HAP-1 (cell line): Measurements from ENCODE around the gene CLCA4.
"Not testable (repeated sequence)": the region's sequence is repeated elsewhere in the genome, so short reads cannot be mapped to it uniquely, and the experiment has no call there.

ENCODE experiments used
- DNase-seq, 2 experiments: peaks; one replicate each; pipeline ENCODE4 v3.0.0-alpha.2; 2016 to 2020; ENCODE audit warnings: low spot score in 2 of 2
- H3K27me3 ChIP-seq: fragments of 250-450 bp; sonication (Bioruptor Pico); 2 replicates; pipeline ENCODE4 v1.5.1; 2020; ENCODE audit warnings: low read depth, mild to moderate bottlenecking, moderate library complexity
- H3K36me3 ChIP-seq: fragments of 250-450 bp; sonication (Bioruptor Pico); replicated peaks from 2 replicates; pipeline ENCODE4 v1.5.1; 2020; ENCODE audit warnings: mild to moderate bottlenecking
- H3K4me1 ChIP-seq: fragments of 250-450 bp; sonication (Bioruptor Pico); 2 replicates; pipeline ENCODE4 v1.5.1; 2020; ENCODE audit warnings: mild to moderate bottlenecking
- H3K4me3 ChIP-seq: fragments of 250-450 bp; sonication (Bioruptor Pico); 2 replicates; pipeline ENCODE4 v1.5.1; 2020; ENCODE audit warnings: mild to moderate bottlenecking, moderate library complexity
- H3K9me3 ChIP-seq: fragments of 250-450 bp; sonication (Bioruptor Pico); 2 replicates; pipeline ENCODE4 v1.5.1; 2020; ENCODE audit warnings: mild to moderate bottlenecking, moderate library complexity
- in situ Hi-C: fragments of 300-500 bp; cut with MboI; formaldehyde crosslinking; loops from 3 replicates; pipeline ENCODE4 v1.14.3; 2020; ENCODE audit warnings: low sequenced_read_pairs, inconsistent platforms, mixed read lengths

CLCA4 gene

DNA sequence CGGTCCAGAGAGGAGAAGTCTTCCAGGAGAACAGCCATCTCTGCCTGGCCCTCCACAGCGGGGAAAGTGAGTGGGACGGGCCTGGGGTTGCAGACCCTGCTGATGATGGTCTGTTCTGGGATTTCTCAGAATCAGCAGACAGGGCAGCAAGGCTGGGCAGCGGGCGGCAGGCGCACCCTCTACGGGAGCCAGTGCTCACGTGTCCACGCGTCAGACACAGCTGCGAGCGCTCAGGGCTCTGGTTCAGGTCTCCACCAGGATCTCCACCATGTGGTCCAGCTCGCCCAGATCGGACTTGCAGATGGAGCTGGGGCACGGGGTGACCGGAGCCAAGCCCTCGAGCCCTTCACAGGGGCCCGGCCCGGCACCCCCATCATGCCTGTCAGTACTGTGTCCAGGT is 5.5 kb downstream of the CLCA4 start:
- Histone ChIP-seq H3K27me3 (no peaks in the 10 kb centered on the region), H3K4me3 (no peak overlapping the region), H3K4me1 (peaks cover 7% of the 10 kb centered on the region), H3K36me3 (no peaks in the 10 kb centered on the region), H3K9me3 (no peaks in the 10 kb centered on the region)
- in situ Hi-C loops = no loop called here
- DNase-seq = no peak

DNA sequence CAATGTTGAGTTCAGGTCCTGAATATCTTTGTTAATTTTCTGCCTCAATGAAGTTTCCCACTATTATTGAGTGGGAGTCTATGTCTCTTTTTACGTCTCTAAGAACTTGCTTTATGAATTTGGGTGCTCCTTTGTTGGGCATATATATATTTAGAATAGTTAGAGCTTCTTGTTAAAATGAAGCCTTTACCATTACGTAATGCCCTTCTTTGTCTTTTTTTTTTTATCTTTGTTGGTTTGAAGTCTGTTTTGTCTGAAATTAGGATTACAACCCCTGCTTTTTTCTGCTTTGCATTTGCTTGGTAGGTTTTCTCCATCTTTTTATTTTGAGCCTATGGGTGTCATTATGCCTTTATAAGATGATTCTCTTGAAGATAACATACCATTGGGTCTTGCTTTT is 10.9 kb downstream of the CLCA4 start:
- DNase-seq = no peak
- in situ Hi-C loops = no loop called here
- Histone ChIP-seq H3K27me3 (no peaks in the 10 kb centered on the region; the same call in 1 of the 2 replicates), H3K9me3 (no peaks in the 10 kb centered on the region), H3K4me3 (no peak overlapping the region), H3K36me3 (no peaks in the 10 kb centered on the region), H3K4me1 (no peaks in the 10 kb centered on the region)

DNA sequence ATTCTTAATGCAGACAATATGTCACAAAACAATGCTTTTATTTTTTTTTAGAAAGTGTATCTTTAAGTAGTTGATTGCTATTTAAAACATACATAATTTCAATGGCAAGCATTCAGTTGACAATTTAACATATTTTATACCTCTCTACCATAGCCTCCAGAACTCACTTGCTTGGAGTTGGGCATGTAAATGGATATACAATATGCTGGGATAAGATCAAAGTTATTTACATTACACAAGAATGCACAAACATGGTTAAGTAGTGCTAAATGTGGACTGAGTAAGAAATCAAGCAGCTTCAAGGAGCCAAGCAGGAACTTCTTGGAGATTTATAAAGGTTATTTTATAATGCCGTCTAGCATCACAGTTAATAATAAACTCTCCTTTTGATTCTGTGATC is 17.0 kb downstream of the CLCA4 start:
- Histone ChIP-seq H3K27me3 (peaks cover 7% of the 10 kb centered on the region; the same call in 1 of the 2 replicates), H3K4me3 (no peak overlapping the region), H3K9me3 (no peaks in the 10 kb centered on the region), H3K36me3 (no peaks in the 10 kb centered on the region), H3K4me1 (no peaks in the 10 kb centered on the region)
- in situ Hi-C loops = no loop called here
- no peak for DNase-seq

GRCh38 chr1:86567341-86567740 is 20.5 kb downstream of the CLCA4 start:
- Histone ChIP-seq H3K36me3 (no peaks in the 10 kb centered on the region), H3K9me3 (no peaks in the 10 kb centered on the region), H3K27me3 (peaks cover 10% of the 10 kb centered on the region; the same call in 1 of the 2 replicates), H3K4me1 (no peaks in the 10 kb centered on the region), H3K4me3 (no peak overlapping the region)
- DNase-seq = no peak
- in situ Hi-C loops = no loop called here

GRCh38 chr1:86567878-86568277 is 21.0 kb downstream of the CLCA4 start:
- Histone ChIP-seq H3K4me3 (no peak overlapping the region), H3K36me3 (no peaks in the 10 kb centered on the region), H3K27me3 (peaks cover 10% of the 10 kb centered on the region; the same call in 1 of the 2 replicates), H3K9me3 (no peaks in the 10 kb centered on the region), H3K4me1 (no peaks in the 10 kb centered on the region)
- in situ Hi-C loops = no loop called here
- no peak for DNase-seq

DNA sequence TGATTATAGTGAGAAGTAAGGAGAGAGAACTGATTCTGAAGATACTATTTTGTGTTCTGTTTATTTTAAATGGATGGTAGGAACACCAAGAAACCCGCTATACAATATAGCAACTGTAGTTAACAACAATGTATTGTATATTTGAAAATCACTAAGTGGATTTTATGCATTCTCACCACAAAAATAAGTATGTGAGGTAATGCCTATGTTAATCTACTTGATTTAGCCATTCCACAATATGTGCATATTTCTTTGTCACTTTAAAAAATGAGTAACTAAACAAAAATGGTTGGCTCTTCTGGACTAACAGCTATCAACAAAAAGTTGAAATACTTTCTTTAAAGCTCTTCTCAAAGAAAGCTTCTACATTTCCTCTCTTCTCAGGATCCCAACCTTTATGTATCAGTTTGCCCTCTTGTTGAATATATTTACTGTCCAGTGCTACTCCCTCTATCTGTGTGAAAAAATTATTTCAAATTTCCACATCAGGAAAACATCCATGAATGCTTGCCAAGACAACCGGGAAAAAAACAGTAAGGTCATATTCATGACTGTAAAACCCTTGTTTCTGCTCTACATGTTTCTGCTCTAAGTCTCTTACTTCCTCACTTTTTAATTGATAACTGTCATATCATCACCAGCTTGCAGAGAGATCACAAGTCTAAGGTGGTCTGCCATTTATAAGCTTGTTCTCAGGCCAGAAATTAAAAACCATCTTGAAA is 27.0 kb downstream of the CLCA4 start:
- in situ Hi-C loops = no loop called here
- DNase-seq = no peak
- Histone ChIP-seq H3K4me3 (no peak overlapping the region), H3K36me3 (no peaks in the 10 kb centered on the region), H3K4me1 (no peaks in the 10 kb centered on the region), H3K9me3 (no peaks in the 10 kb centered on the region), H3K27me3 (peaks cover 14% of the 10 kb centered on the region)

DNA sequence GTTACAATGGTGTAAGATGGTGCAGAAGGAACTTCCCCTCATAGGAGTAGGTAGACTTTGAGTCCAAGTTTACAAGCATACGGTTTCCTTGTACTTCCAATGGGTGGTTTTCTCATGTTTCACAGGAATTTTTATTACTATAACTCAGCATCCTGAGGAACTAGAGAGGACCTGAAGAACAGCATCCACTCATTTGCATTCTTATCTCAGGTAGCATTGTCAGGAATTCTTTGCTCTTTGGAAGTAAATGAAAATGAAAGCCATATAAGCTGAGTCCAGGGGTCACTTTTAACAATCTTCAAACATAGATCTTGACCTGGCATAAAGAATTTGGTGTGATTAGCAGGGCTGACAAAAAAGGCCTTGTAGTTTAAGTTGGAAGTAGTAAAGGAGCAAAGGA is 34.4 kb downstream of the CLCA4 start:
- in situ Hi-C loops = no loop called here
- H3K4me1 ChIP-seq = no peaks in the 10 kb centered on the region
- no peak overlapping the region for H3K4me3 ChIP-seq
- no peak for DNase-seq
- no peaks in the 10 kb centered on the region for H3K9me3 ChIP-seq
- no peaks in the 10 kb centered on the region for H3K36me3 ChIP-seq
- peaks cover 12% of the 10 kb centered on the region for H3K27me3 ChIP-seq

GRCh38 chr1:86582161-86582560 is 35.3 kb downstream of the CLCA4 start:
- DNase-seq = no peak
- Histone ChIP-seq H3K9me3 (no peaks in the 10 kb centered on the region), H3K4me3 (no peak overlapping the region), H3K36me3 (no peaks in the 10 kb centered on the region), H3K4me1 (no peaks in the 10 kb centered on the region), H3K27me3 (peaks cover 8% of the 10 kb centered on the region)
- in situ Hi-C loops = no loop called here

DNA sequence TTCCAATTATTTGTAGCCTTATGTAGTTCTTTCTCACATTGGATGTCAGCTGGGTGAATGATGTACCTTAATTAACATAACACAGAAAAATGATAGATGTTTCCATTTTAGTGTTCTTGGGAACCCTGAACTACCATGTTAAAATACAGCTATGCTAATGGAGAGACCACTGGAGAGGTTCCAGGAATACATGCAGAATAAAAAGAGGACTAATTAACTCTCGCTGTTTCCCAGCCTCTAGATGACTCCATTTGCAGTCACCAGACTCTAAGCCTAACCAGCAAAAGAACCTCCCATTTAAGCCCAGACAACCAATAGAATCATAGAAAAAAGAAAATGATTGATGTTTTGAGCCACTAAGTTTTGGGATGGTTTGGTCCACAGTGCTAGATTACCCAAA is 36.2 kb downstream of the CLCA4 start:
- no peaks in the 10 kb centered on the region for H3K4me1 ChIP-seq
- peaks cover 8% of the 10 kb centered on the region for H3K27me3 ChIP-seq
- in situ Hi-C loops = no loop called here
- no peak overlapping the region for H3K4me3 ChIP-seq
- H3K9me3 ChIP-seq = no peaks in the 10 kb centered on the region
- DNase-seq = no peak
- H3K36me3 ChIP-seq = no peaks in the 10 kb centered on the region

DNA sequence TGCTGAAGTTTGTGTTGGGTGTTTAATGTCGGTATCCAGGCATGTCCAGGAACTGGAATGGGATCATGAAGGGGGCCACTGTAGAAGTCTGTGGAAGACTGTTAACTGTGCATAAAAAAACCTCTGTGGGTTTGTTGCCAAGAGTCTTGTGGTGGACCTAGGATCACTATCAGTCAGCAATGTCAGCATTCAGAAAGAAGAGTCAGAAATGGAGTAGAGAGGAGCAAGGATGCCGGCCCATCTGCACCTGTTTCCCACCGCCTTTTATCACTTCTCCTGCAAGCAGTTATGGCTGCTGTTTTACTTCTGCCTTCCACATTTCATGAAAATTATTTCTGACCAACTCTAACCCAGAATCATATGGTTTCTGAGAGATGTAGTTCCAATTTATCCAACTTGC is 36.7 kb downstream of the CLCA4 start:
- Histone ChIP-seq H3K27me3 (peaks cover 8% of the 10 kb centered on the region), H3K4me1 (no peaks in the 10 kb centered on the region), H3K4me3 (no peak overlapping the region), H3K9me3 (no peaks in the 10 kb centered on the region), H3K36me3 (no peaks in the 10 kb centered on the region)
- no peak for DNase-seq
- in situ Hi-C loops = no loop called here

DNA sequence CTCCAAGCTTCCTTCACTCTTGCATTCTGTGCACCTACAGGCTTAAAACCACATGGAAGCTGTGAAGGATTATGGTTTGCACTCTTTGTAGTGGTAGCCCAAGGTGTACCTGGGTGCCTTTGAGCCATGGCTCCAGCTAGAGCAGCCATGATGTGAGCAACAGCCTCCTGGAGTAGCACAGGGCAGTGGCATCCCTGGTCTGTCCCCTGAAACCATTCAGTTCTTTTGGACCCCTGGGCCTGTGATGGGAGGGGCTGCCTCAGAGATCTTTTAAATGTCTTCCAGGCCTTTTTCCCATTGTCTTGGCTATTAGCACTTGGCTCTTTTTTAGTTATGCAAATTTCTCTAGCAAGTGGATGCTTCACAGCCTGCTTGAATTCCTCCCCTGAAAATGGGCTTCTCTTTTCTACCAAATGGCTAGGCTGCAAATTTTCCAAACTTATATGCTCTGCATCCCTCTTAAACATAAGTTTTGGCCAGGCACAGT is 47.4 kb downstream of the CLCA4 start:
- Histone ChIP-seq H3K9me3 (no peaks in the 10 kb centered on the region), H3K36me3 (no peaks in the 10 kb centered on the region), H3K4me1 (no peaks in the 10 kb centered on the region), H3K4me3 (no peak overlapping the region), H3K27me3 (peaks cover 15% of the 10 kb centered on the region)
- in situ Hi-C loops = no loop called here
- DNase-seq = no peak

GRCh38 chr1:86596224-86596623 is 49.3 kb downstream of the CLCA4 start:
- Histone ChIP-seq H3K4me3 (no peak overlapping the region), H3K9me3 (no peaks in the 10 kb centered on the region), H3K27me3 (peaks cover 6% of the 10 kb centered on the region; the same call in 1 of the 2 replicates), H3K4me1 (no peaks in the 10 kb centered on the region), H3K36me3 (no peaks in the 10 kb centered on the region)
- DNase-seq = no peak
- in situ Hi-C loops = no loop called here

DNA sequence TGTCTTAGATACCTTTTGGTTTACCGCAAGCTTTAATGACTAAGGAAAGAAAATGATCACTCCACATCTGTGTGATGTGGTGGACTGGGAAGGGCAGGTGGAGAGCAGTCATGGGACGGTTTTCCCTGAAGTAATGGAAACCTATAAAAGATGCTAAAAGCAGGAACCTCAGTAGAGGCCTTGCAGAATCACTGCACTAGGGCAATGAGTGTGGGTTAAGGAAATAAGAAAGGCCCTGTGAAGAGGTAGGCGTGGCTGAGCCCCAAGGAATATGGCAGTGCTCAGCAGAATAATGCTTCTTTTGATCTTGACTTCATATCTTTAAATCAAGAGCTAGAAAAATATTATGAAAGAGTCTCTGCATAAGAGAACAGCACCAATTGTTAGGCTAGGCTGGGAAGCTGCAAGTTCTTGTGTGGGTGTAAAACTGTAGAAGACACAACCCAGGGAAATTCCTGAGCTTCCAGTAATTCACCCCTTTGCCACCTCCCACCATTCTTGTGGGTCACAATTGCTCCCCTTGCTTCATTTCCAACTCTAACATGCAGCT is 49.9 kb downstream of the CLCA4 start:
- no peak for DNase-seq
- no peak overlapping the region for H3K4me3 ChIP-seq
- H3K27me3 ChIP-seq = 0 out of 2 replicates have a peak, but pooled peaks cover under 1% of the 10 kb centered on the region
- H3K36me3 ChIP-seq = no peaks in the 10 kb centered on the region
- no peaks in the 10 kb centered on the region for H3K9me3 ChIP-seq
- no peaks in the 10 kb centered on the region for H3K4me1 ChIP-seq
- in situ Hi-C loops = no loop called here

DNA sequence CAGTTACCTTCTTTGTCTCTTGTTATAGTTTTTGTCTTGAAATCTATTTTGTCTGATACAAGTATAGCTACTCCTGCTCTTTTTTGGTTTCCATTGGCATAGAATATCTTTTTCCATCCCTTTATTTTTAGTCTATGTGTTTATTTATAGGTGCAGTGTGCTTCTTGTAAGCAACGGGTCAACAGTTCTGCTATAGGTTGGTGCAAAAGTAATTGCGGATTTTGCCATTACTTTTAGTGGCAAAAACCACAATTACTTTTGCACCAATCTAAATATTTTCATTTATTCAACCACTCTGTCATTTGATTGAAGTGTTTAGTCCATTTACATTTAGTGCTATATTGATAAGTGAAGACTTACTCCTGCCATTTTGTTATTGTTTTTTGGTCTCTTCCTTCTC is 59.2 kb downstream of the CLCA4 start:
- H3K9me3 ChIP-seq, in situ Hi-C loops, H3K27me3 ChIP-seq, H3K4me3 ChIP-seq, H3K36me3 ChIP-seq, H3K4me1 ChIP-seq, DNase-seq: not testable (repeated sequence)
